Transverse colon (tissue), 4 donors: ENCODE data around the gene CRYAB. TPM values are rescaled to one million over a fixed set of nuclear protein-coding genes. Genes with fewer than 3 reads are reported as not detected.
A peak's percentile ranks its signal among the peaks of the same experiment; 100 is the strongest.

Source experiments
- DNase-seq: peaks from one replicate; pipeline ENCODE4 v3.0.0-alpha.2; 2019
- H3K27ac ChIP-seq, 4 donors: fragments of 200-600 bp; sonication (generic); 2 replicates each; pipeline ENCODE4 v1.5.1; 2016 to 2018; ENCODE audit warnings: inconsistent platforms in 4 of 4
- H3K27me3 ChIP-seq: fragments of 200-600 bp; sonication (generic); 2 replicates; pipeline ENCODE4 v1.5.1; 2017; ENCODE audit warnings: inconsistent platforms
- H3K36me3 ChIP-seq, 4 donors: fragments of 200-600 bp; sonication (generic); 2 replicates each; pipeline ENCODE4 v1.5.1; 2017 to 2019; ENCODE audit warnings: inconsistent platforms in 4 of 4
- H3K4me1 ChIP-seq, 4 donors: fragments of 200-600 bp; sonication (generic); 2 replicates each; pipeline ENCODE4 v1.5.1; 2017 to 2020; ENCODE audit warnings: inconsistent platforms in 4 of 4
- H3K4me3 ChIP-seq, 4 donors: fragments of 200-600 bp; sonication (generic); 1 replicate in 1 of 4; 2 replicates in 3 of 4; pipeline versions ENCODE4 v1.5.1 to v1.6.1; 2017 to 2019; ENCODE audit warnings: inconsistent platforms in 4 of 4
- H3K9me3 ChIP-seq, 2 donors: fragments of 200-600 bp; sonication (generic); 2 replicates each; pipeline ENCODE4 v1.5.1; 2017 to 2019; ENCODE audit warnings: inconsistent platforms in 2 of 2
- EP300 ChIP-seq: sonication (generic); formaldehyde crosslinking; IDR thresholded peaks from one replicate; pipeline ENCODE4 v1.6.1; 2017; ENCODE audit warnings: antibody characterized with exemption, low read depth
- POLR2A ChIP-seq: fragments of 450-650 bp; IDR thresholded peaks from one replicate; pipeline ENCODE4 v1.6.1; 2016; ENCODE audit warnings: antibody characterized with exemption, mild to moderate bottlenecking, moderate library complexity
- POLR2AphosphoS5 ChIP-seq, 3 donors: sonication (generic); formaldehyde crosslinking; IDR thresholded peaks; one replicate each; pipeline ENCODE4 v1.6.1; 2016; ENCODE audit warnings: antibody characterized with exemption in 3 of 3
- WGBS, 2 donors: methylation state at CpG; one replicate each; pipeline ENCODE4 v1.1.5; 2018; ENCODE audit warnings: low coverage in 1 of 2; 5-methylcytosine and 5-hydroxymethylcytosine counted together
- in situ Hi-C, 4 donors: fragments of 200-750 bp; cut with MboI; loops; one replicate each; pipeline versions ENCODE4 v1.15.0 to v1.15.1; 2017; ENCODE audit warnings: low sequenced_read_pairs in 3 of 4, low pct_ligation_motif_present in 1 of 4, low pct_unique_long_range_greater_than_20kb in 1 of 4
- intact Hi-C: fragments of 100-400 bp; cut with DNase I; formaldehyde crosslinking; loops from one replicate; pipeline ENCODE4 v1.15.1; 2023; ENCODE audit warnings: low total_unique reads
- total RNA-seq, 4 donors: library from RNA; depleted of rRNA; stranded (reverse); fragments of >200 nt; gene quantifications; one replicate each; pipeline ENCODE4 v1.1.0, GENCODE V29; 2016
- TF ChIP-seq, protein P1 (sequence below), 5 experiments: fragments of 200-600 bp in 3 of 5; fragments of 450-650 bp in 2 of 5; sonication (generic) in 3 of 5; IDR thresholded peaks; 1 replicate in 2 of 5; 2 replicates in 3 of 5; pipeline ENCODE4 v1.5.1; 2016 to 2017; ENCODE audit warnings: antibody characterized with exemption in 5 of 5, inconsistent platforms in 3 of 5, mild to moderate bottlenecking in 2 of 5, moderate library complexity in 1 of 5

CRYAB gene
- total RNA-seq, 4 donors from 2014 or later: 38.0 to 112 (median 68.2) TPM

DNA sequence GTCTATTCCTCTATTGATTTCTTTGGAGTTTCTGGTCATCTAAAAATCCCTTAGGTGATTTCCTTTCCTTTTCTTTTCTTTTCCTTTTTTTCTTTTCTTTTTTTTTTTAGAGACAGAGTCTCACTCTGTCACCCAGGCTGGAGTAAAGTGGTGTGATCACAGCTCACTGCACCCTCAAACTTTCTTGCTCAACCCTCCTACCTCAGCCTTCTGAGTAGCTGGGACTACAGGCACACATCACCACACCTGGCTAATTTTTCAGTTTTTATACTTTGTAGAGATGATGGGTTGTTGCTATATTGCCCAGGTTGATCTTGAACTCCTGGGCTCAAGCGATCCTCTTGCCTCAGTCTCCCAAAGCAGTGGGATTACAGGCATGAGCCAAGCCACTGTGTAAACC is 5.2 kb upstream of the CRYAB start:
- intact Hi-C loops: no loop called here
- peaks cover 0 to 29% (median 6%) of the 10 kb centered on the region in 4 donors for H3K4me1 ChIP-seq
- in situ Hi-C loops: no loop called here
- H3K27ac ChIP-seq: no peak overlapping the region
- no peak overlapping the region for H3K4me3 ChIP-seq
- no peaks in the 10 kb centered on the region for H3K9me3 ChIP-seq
- DNase-seq: no peak
- WGBS, 2 donors: 80 to 100% methylated on average over 1 of the region's 1 CpG
- no peaks in the 10 kb centered on the region for H3K27me3 ChIP-seq
- H3K36me3 ChIP-seq: no peaks in the 10 kb centered on the region
- TF ChIP-seq POLR2A: no peak
- TF ChIP-seq EP300: no peak
- TF ChIP-seq, protein P1, sequence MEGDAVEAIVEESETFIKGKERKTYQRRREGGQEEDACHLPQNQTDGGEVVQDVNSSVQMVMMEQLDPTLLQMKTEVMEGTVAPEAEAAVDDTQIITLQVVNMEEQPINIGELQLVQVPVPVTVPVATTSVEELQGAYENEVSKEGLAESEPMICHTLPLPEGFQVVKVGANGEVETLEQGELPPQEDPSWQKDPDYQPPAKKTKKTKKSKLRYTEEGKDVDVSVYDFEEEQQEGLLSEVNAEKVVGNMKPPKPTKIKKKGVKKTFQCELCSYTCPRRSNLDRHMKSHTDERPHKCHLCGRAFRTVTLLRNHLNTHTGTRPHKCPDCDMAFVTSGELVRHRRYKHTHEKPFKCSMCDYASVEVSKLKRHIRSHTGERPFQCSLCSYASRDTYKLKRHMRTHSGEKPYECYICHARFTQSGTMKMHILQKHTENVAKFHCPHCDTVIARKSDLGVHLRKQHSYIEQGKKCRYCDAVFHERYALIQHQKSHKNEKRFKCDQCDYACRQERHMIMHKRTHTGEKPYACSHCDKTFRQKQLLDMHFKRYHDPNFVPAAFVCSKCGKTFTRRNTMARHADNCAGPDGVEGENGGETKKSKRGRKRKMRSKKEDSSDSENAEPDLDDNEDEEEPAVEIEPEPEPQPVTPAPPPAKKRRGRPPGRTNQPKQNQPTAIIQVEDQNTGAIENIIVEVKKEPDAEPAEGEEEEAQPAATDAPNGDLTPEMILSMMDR (IDR thresholded peaks at IDR 0.05): no peak
- no peak for TF ChIP-seq POLR2AphosphoS5 (IDR thresholded peaks at IDR 0.05)

DNA sequence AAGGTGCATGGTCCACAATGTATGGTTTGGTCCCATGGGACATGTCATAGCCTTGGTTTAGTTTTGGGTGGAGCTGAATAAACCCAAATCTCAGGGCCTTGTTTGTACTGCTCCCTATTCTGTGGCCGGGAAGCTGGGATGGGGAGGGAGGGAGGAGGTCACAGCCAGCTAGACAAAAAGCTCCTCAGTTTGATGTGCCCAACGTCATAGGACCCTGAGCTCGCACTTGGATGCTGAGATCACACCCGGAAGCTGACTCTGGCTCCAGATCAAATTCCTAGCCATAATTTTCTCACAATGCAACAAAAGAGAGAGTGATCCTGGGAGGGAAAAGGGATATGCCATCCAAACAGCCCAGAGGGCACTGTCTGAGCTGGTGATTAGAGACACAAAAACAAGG is 2.4 kb upstream of the CRYAB start:
- Histone ChIP-seq H3K9me3 (no peaks in the 10 kb centered on the region), H3K4me3 (peak overlapping the region in 3 of 4 donors; percentile 27 to 49 (median 34)), H3K4me1 (peaks cover 0 to 22% (median 5%) of the 10 kb centered on the region in 4 donors), H3K36me3 (no peaks in the 10 kb centered on the region), H3K27ac (peak overlapping the region; percentile 83 to 97 (median 86)), H3K27me3 (no peaks in the 10 kb centered on the region)
- in situ Hi-C loops (no loop called here), intact Hi-C loops (no loop called here)
- WGBS, 2 donors: 25% methylated on average over 4 of the region's 4 CpGs; no CpG with 5 or more reads in 1 of the 2 donors
- TF ChIP-seq EP300: no peak
- peak in 2 of 3 donors; percentile 38 to 73 for TF ChIP-seq POLR2AphosphoS5 (IDR thresholded peaks at IDR 0.05)
- TF ChIP-seq POLR2A: peak; percentile 50
- TF ChIP-seq, protein P1 (IDR thresholded peaks at IDR 0.05): no peak
- DNase-seq: no peak

DNA sequence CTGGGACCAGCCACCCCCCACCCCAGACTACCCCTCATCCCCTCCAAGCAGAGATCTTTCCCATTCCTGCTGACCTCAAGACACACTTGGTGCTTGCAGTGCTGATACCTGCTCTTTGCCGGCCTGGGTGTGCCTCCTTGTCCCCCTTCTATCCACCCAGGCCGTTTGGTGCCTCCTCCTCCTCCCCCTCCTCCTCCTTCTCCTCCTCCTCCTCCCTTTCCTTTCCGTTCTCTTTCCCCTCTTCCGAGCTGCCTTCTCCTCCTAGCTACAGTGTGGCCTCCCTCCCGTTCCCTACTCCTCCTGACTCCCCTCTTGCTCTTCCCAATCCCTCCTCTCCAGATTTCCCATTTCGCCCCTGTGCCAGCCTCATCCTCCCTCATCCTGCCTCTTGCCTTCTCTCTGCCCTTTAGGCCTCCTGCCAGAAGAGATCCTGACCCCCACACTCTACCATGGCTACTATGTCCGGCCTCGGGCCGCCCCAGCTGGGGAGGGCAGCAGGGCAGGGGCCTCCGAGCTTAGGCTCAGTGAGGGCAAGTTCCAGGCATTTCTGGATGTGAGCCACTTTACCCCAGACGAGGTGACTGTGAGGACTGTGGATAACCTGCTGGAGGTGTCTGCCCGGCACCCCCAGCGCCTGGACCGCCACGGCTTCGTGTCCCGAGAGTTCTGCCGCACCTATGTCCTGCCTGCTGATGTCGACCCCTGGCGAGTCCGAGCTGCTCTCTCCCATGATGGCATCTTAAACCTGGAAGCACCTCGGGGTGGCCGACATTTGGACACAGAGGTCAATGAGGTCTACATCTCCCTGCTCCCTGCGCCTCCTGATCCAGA is 1.7 kb upstream of the CRYAB start:
- intact Hi-C loops (no loop called here), in situ Hi-C loops (no loop called here)
- Histone ChIP-seq H3K27ac (peak overlapping the region; percentile 83 to 97 (median 86)), H3K27me3 (no peaks in the 10 kb centered on the region), H3K36me3 (no peaks in the 10 kb centered on the region), H3K4me1 (peaks cover 0 to 16% (median 2%) of the 10 kb centered on the region in 4 donors), H3K9me3 (no peaks in the 10 kb centered on the region), H3K4me3 (peak overlapping the region; percentile 8 to 49 (median 30))
- 25 to 67% methylated on average over 6 to 24 of the region's 24 CpGs for WGBS, 2 donors
- TF ChIP-seq EP300: no peak
- peak in 1 of 3 donors; percentile 8 for TF ChIP-seq POLR2AphosphoS5 (IDR thresholded peaks at IDR 0.05)
- no peak for DNase-seq

- peaks cover 0 to 10% (median 0%) of the 10 kb centered on the region in 4 donors for H3K4me1 ChIP-seq
- H3K27me3 ChIP-seq: no peaks in the 10 kb centered on the region
- no peaks in the 10 kb centered on the region for H3K9me3 ChIP-seq
- DNase-seq: no peak
- 50% methylated on average over 18 of the region's 26 CpGs; no CpG with 5 or more reads in 1 of the 2 donors for WGBS, 2 donors
- TF ChIP-seq POLR2AphosphoS5 (IDR thresholded peaks at IDR 0.05): no peak
- TF ChIP-seq EP300: no peak
- TF ChIP-seq POLR2A: no peak
- TF ChIP-seq, protein P1 (IDR thresholded peaks at IDR 0.05): no peak
- intact Hi-C loops (no loop called here), in situ Hi-C loops (no loop called here)
- peak within 1 kb of the TSS; percentile 27 to 49 (median 41) for H3K4me3 ChIP-seq
- no peaks in the 10 kb centered on the region for H3K36me3 ChIP-seq
- peak within 1 kb of the TSS; percentile 83 to 97 (median 86) for H3K27ac ChIP-seq
Observed at GRCh38 chr11:111912535-111912934, 965 bp upstream of the CRYAB start, which contains the start of gene HSPB2. Gene HSPB2, plus strand, starts transcription at chr11:111912734. Its CDS starts 96 bp downstream, at chr11:111912830.
